ENCODE measurements around the gene ABCC12.
"Not testable (repeated sequence)": the region's sequence is repeated elsewhere in the genome, so short reads cannot be mapped to it uniquely, and the experiment has no call there.

ABCC12 gene

GRCh38 chr16:48155926-48156789 lies at the start of gene ABCC12:
Gene ABCC12 (minus strand): TSS chr16:48155993. CDS start chr16:48146424, 9,569 bp downstream.
- no peak for DNase-seq

GRCh38 chr16:48204825-48205151 lies 49.0 kb upstream of the ABCC12 start:
- no peak for DNase-seq

GRCh38 chr16:48203974-48204824 lies 48.4 kb upstream of the ABCC12 start:
- DNase-seq, result no peak

GRCh38 chr16:48201515-48202201 lies 45.9 kb upstream of the ABCC12 start:
- DNase-seq, result no peak

- no peak for DNase-seq
These were observed 41.5 kb upstream of the ABCC12 start for GRCh38 chr16:48197294-48197693.

GRCh38 chr16:48194828-48195556 lies 39.2 kb upstream of the ABCC12 start:
- DNase-seq, result no peak

GRCh38 chr16:48193846-48194245 lies 38.1 kb upstream of the ABCC12 start:
- no peak for DNase-seq

- no peak for DNase-seq
These were observed 32.8 kb upstream of the ABCC12 start for GRCh38 chr16:48188449-48189102.

GRCh38 chr16:48187779-48188178 lies 32.0 kb upstream of the ABCC12 start:
- DNase-seq, result no peak

GRCh38 chr16:48184681-48185080 lies 28.9 kb upstream of the ABCC12 start:
- DNase-seq, result no peak

- no peak for DNase-seq
These were observed 27.3 kb upstream of the ABCC12 start for GRCh38 chr16:48182979-48183537.

- DNase-seq, result not testable (repeated sequence)
These were observed 26.1 kb upstream of the ABCC12 start for GRCh38 chr16:48181746-48182520.

- no peak for DNase-seq
These were observed 25.2 kb upstream of the ABCC12 start for GRCh38 chr16:48180868-48181480.

- DNase-seq, result no peak
These were observed 21.0 kb upstream of the ABCC12 start for GRCh38 chr16:48176635-48177408.

- no peak for DNase-seq
These were observed 18.1 kb upstream of the ABCC12 start for GRCh38 chr16:48173889-48174288.

- no peak for DNase-seq
These were observed 16.9 kb upstream of the ABCC12 start for GRCh38 chr16:48172682-48173081.

- no peak for DNase-seq
These were observed 14.1 kb upstream of the ABCC12 start for GRCh38 chr16:48169896-48170295.

GRCh38 chr16:48168075-48168474 lies 12.3 kb upstream of the ABCC12 start:
- no peak for DNase-seq

GRCh38 chr16:48166617-48167016 lies 10.8 kb upstream of the ABCC12 start:
- not testable (repeated sequence) for DNase-seq

All from activated T-cell treated with anti-CD3 and anti-CD28 coated beads for 4 hours (primary cell).